ENCODE data around the gene UBE3D.

UBE3D gene

GRCh38 chr6:82882363-82883023, 183.1 kb downstream of the UBE3D start:
- Histone ChIP-seq H3K4me3 (ENCODE audit: insufficient read depth, low read depth, low read length, poor library complexity, severe bottlenecking) (no peak overlapping the region), H3K4me1 (ENCODE audit: control insufficient read depth, insufficient read depth, low read length, poor library complexity, severe bottlenecking) (no peaks in the 10 kb centered on the region), H3K9me3 (ENCODE audit: control insufficient read depth, low read length) (no peaks in the 10 kb centered on the region), H3K36me3 (ENCODE audit: control insufficient read depth, insufficient read depth, low read length) (no peaks in the 10 kb centered on the region), H3K27ac (ENCODE audit: insufficient read depth, low read length, poor library complexity, severe bottlenecking) (no peak overlapping the region), H3K27me3 (replicated peaks; ENCODE audit: control insufficient read depth, insufficient read depth, low read length, poor library complexity, severe bottlenecking) (no peaks in the 10 kb centered on the region)
- no peak for DNase-seq

GRCh38 chr6:82881519-82881918, 184.1 kb downstream of the UBE3D start:
- Histone ChIP-seq H3K9me3 (ENCODE audit: control insufficient read depth, low read length) (no peaks in the 10 kb centered on the region), H3K27ac (ENCODE audit: insufficient read depth, low read length, poor library complexity, severe bottlenecking) (no peak overlapping the region), H3K36me3 (ENCODE audit: control insufficient read depth, insufficient read depth, low read length) (no peaks in the 10 kb centered on the region), H3K4me3 (ENCODE audit: insufficient read depth, low read depth, low read length, poor library complexity, severe bottlenecking) (no peak overlapping the region), H3K4me1 (ENCODE audit: control insufficient read depth, insufficient read depth, low read length, poor library complexity, severe bottlenecking) (no peaks in the 10 kb centered on the region), H3K27me3 (replicated peaks; ENCODE audit: control insufficient read depth, insufficient read depth, low read length, poor library complexity, severe bottlenecking) (no peaks in the 10 kb centered on the region)
- DNase-seq: no peak

GRCh38 chr6:82878812-82879211, 186.8 kb downstream of the UBE3D start:
- H3K27me3 ChIP-seq (replicated peaks; ENCODE audit: control insufficient read depth, insufficient read depth, low read length, poor library complexity, severe bottlenecking): no peaks in the 10 kb centered on the region
- no peak for DNase-seq

GRCh38 chr6:82877213-82878195, 188.1 kb downstream of the UBE3D start:
- DNase-seq: no peak
- no peak overlapping the region for H3K27ac ChIP-seq (ENCODE audit: insufficient read depth, low read length, poor library complexity, severe bottlenecking)
- H3K9me3 ChIP-seq (ENCODE audit: control insufficient read depth, low read length): no peaks in the 10 kb centered on the region

More at GRCh38 chr6:82878812-82879211, 186.8 kb downstream of the UBE3D start:
- Histone ChIP-seq H3K9me3 (ENCODE audit: control insufficient read depth, low read length) (no peaks in the 10 kb centered on the region), H3K4me3 (ENCODE audit: insufficient read depth, low read depth, low read length, poor library complexity, severe bottlenecking) (no peak overlapping the region), H3K36me3 (ENCODE audit: control insufficient read depth, insufficient read depth, low read length) (no peaks in the 10 kb centered on the region), H3K27ac (ENCODE audit: insufficient read depth, low read length, poor library complexity, severe bottlenecking) (no peak overlapping the region), H3K4me1 (ENCODE audit: control insufficient read depth, insufficient read depth, low read length, poor library complexity, severe bottlenecking) (no peaks in the 10 kb centered on the region)

GRCh38 chr6:82875573-82876185, 190.0 kb downstream of the UBE3D start:
- Histone ChIP-seq H3K4me3 (ENCODE audit: insufficient read depth, low read depth, low read length, poor library complexity, severe bottlenecking) (no peak overlapping the region), H3K27ac (ENCODE audit: insufficient read depth, low read length, poor library complexity, severe bottlenecking) (no peak overlapping the region), H3K4me1 (ENCODE audit: control insufficient read depth, insufficient read depth, low read length, poor library complexity, severe bottlenecking) (no peaks in the 10 kb centered on the region), H3K36me3 (ENCODE audit: control insufficient read depth, insufficient read depth, low read length) (no peaks in the 10 kb centered on the region), H3K9me3 (ENCODE audit: control insufficient read depth, low read length) (no peaks in the 10 kb centered on the region), H3K27me3 (replicated peaks; ENCODE audit: control insufficient read depth, insufficient read depth, low read length, poor library complexity, severe bottlenecking) (no peaks in the 10 kb centered on the region)
- DNase-seq: no peak

More at GRCh38 chr6:82877213-82878195, 188.1 kb downstream of the UBE3D start:
- H3K36me3 ChIP-seq (ENCODE audit: control insufficient read depth, insufficient read depth, low read length): no peaks in the 10 kb centered on the region
- no peaks in the 10 kb centered on the region for H3K27me3 ChIP-seq (replicated peaks; ENCODE audit: control insufficient read depth, insufficient read depth, low read length, poor library complexity, severe bottlenecking)
- H3K4me3 ChIP-seq (ENCODE audit: insufficient read depth, low read depth, low read length, poor library complexity, severe bottlenecking): no peak overlapping the region
- no peaks in the 10 kb centered on the region for H3K4me1 ChIP-seq (ENCODE audit: control insufficient read depth, insufficient read depth, low read length, poor library complexity, severe bottlenecking)

GRCh38 chr6:82874867-82875266, 190.8 kb downstream of the UBE3D start:
- no peak for DNase-seq
- no peaks in the 10 kb centered on the region for H3K4me1 ChIP-seq (ENCODE audit: control insufficient read depth, insufficient read depth, low read length, poor library complexity, severe bottlenecking)
- no peaks in the 10 kb centered on the region for H3K36me3 ChIP-seq (ENCODE audit: control insufficient read depth, insufficient read depth, low read length)
- H3K27ac ChIP-seq (ENCODE audit: insufficient read depth, low read length, poor library complexity, severe bottlenecking): no peak overlapping the region
- no peaks in the 10 kb centered on the region for H3K9me3 ChIP-seq (ENCODE audit: control insufficient read depth, low read length)
- H3K4me3 ChIP-seq (ENCODE audit: insufficient read depth, low read depth, low read length, poor library complexity, severe bottlenecking): no peak overlapping the region
- H3K27me3 ChIP-seq (replicated peaks; ENCODE audit: control insufficient read depth, insufficient read depth, low read length, poor library complexity, severe bottlenecking): no peaks in the 10 kb centered on the region

GRCh38 chr6:82872185-82872584, 193.5 kb downstream of the UBE3D start:
- no peak for DNase-seq
- no peak overlapping the region for H3K27ac ChIP-seq (ENCODE audit: insufficient read depth, low read length, poor library complexity, severe bottlenecking)
- no peaks in the 10 kb centered on the region for H3K4me1 ChIP-seq (ENCODE audit: control insufficient read depth, insufficient read depth, low read length, poor library complexity, severe bottlenecking)
- H3K4me3 ChIP-seq (ENCODE audit: insufficient read depth, low read depth, low read length, poor library complexity, severe bottlenecking): no peak overlapping the region
- no peaks in the 10 kb centered on the region for H3K27me3 ChIP-seq (replicated peaks; ENCODE audit: control insufficient read depth, insufficient read depth, low read length, poor library complexity, severe bottlenecking)
- no peaks in the 10 kb centered on the region for H3K9me3 ChIP-seq (ENCODE audit: control insufficient read depth, low read length)
- H3K36me3 ChIP-seq (ENCODE audit: control insufficient read depth, insufficient read depth, low read length): no peaks in the 10 kb centered on the region

GRCh38 chr6:82870582-82871172, 195.0 kb downstream of the UBE3D start:
- Histone ChIP-seq H3K9me3 (ENCODE audit: control insufficient read depth, low read length) (no peaks in the 10 kb centered on the region), H3K27me3 (replicated peaks; ENCODE audit: control insufficient read depth, insufficient read depth, low read length, poor library complexity, severe bottlenecking) (no peaks in the 10 kb centered on the region), H3K27ac (ENCODE audit: insufficient read depth, low read length, poor library complexity, severe bottlenecking) (no peak overlapping the region), H3K4me3 (ENCODE audit: insufficient read depth, low read depth, low read length, poor library complexity, severe bottlenecking) (no peak overlapping the region), H3K4me1 (ENCODE audit: control insufficient read depth, insufficient read depth, low read length, poor library complexity, severe bottlenecking) (no peaks in the 10 kb centered on the region), H3K36me3 (ENCODE audit: control insufficient read depth, insufficient read depth, low read length) (no peaks in the 10 kb centered on the region)
- no peak for DNase-seq

- no peak for DNase-seq
- Histone ChIP-seq H3K36me3 (ENCODE audit: control insufficient read depth, insufficient read depth, low read length) (no peaks in the 10 kb centered on the region), H3K27ac (ENCODE audit: insufficient read depth, low read length, poor library complexity, severe bottlenecking) (no peak overlapping the region), H3K27me3 (replicated peaks; ENCODE audit: control insufficient read depth, insufficient read depth, low read length, poor library complexity, severe bottlenecking) (no peaks in the 10 kb centered on the region), H3K4me1 (ENCODE audit: control insufficient read depth, insufficient read depth, low read length, poor library complexity, severe bottlenecking) (no peaks in the 10 kb centered on the region), H3K9me3 (ENCODE audit: control insufficient read depth, low read length) (no peaks in the 10 kb centered on the region), H3K4me3 (ENCODE audit: insufficient read depth, low read depth, low read length, poor library complexity, severe bottlenecking) (no peak overlapping the region)
Observed at GRCh38 chr6:82869493-82869892, 196.1 kb downstream of the UBE3D start.

Measured in effector memory CD4-positive, alpha-beta T cell (primary cell).